Measurements from ENCODE around the gene TTC9B. TPM values are rescaled to one million over a fixed set of nuclear protein-coding genes. Genes with fewer than 3 reads are reported as not detected.

TTC9B gene
- total RNA-seq, 1 donor from 2014 or later: not detected

DNA sequence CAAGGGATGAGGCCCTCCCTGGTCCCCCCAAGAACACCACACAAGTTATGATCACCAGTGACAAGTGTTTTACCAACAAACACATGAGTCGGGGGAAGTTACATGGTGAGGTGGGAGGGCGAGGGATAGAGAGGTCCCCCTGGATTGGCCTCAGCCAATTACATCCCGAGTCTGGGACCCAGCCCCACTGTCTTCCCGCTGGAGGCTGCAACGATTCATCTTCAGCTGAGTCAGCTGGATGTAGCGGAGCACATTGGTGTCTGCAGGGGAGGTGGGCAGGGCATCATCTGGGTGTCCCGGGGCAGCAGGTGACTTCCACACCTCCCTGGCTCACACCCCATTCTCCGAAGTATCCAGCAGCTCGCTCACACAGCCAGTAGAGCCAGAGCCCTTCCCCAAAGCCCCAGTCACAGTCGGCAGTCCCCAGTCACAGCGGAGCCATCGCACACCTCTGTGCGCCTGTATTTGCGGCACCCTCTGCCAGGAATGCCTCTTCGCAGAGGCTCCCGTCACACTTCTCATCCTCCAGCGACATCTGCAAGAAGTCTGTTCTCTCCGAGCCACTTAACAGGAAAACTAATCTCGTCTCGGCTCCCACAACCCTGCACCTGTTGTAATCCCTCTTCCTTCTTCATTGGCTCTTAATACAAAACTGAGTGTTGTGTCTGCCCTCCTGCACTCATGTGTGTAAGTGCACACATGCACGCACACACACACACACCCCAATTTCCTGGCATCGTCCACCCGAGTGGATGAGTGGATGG, 2.0 kb downstream of the TTC9B start:
- intact Hi-C loops (cut with micrococcal nuclease): no loop called here

DNA sequence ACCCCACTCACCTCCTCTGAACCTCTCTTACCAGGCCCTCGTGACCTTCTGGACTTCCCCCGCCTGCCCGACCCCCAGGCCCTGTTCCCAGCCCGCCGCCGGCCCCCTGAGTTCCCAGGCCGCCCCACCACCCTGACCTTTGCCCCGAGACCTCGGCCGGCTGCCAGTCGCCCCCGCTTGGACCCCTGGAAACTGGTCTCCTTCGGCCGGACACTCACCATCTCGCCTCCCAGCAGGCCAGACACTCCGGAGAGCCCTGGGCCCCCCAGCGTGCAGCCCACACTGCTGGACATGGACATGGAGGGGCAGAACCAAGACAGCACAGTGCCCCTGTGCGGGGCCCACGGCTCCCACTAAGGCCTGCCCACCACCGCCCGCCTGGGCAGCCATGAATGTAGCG, 3.2 kb downstream of the TTC9B start:
- intact Hi-C loops (cut with micrococcal nuclease): no loop called here

DNA sequence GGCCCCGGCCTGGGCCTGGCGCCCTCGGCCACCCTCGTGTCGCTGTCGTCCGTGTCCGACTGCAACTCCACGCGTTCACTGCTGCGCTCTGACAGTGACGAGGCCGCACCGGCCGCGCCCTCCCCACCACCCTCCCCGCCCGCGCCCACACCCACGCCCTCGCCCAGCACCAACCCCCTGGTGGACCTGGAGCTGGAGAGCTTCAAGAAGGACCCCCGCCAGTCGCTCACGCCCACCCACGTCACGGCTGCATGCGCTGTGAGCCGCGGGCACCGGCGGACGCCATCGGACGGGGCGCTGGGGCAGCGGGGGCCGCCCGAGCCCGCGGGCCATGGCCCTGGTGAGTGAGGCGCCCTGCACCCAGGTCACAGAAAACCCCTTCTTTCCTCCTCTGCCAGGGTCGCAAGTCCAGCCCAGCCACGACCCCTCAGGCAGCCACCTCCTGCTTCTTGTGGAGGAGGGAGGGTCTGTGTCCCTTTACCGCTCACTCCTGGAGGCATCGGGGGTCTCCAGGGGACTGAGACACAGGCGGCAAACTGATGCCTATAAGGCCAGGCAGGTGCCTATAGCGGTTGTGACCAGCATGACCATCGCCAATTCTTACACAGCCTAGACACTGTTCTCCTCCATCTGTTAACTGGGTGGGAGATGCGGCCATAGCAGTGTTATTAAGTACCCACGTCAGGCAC, 4.2 kb downstream of the TTC9B start:
- intact Hi-C loops (cut with micrococcal nuclease): no loop called here

DNA sequence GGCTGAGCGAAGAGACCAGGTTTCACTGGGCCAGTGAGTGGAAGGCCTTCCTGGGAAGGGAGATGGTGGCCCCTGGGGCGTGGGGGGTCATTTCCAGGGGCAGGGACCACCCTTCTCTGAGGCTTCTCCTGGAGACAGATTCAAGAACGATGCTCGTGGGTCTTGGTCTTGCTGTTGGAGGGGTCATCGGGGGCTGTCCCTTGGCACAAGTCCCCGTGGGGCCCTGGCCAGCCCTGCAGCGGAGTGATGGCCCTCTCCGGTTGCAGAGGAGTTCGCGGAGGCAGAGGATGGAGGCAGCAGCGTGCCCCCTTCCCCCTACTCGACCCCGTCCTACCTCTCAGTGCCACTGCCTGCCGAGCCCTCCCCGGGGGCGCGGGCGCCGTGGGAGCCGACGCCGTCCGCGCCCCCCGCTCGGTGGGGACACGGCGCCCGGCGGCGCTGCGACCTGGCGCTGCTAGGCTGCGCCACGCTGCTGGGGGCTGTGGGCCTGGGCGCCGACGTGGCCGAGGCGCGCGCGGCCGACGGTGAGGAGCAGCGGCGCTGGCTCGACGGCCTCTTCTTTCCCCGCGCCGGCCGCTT, 4.8 kb downstream of the TTC9B start:
- intact Hi-C loops (cut with micrococcal nuclease): no loop called here

DNA sequence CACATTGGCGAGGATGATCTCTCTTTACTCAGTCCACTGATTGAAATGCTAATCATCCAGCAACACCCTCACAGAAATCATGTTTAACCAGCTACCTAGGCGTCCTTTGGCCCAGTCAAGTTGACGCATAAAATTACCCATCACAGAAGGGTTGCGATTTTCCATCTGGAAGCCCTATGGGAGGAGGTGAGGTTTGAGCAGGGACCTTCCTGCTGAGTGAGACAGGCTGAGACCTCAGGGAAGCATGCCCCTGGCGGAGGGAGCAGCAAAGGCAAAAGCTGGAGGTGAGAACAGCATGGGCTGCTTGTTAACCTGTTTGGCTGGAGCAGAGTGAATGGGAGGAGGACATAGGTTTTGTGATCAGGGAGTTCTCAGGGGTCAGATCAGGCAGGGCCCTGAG, 7.3 kb downstream of the TTC9B start:
- intact Hi-C loops (cut with micrococcal nuclease): no loop called here

DNA sequence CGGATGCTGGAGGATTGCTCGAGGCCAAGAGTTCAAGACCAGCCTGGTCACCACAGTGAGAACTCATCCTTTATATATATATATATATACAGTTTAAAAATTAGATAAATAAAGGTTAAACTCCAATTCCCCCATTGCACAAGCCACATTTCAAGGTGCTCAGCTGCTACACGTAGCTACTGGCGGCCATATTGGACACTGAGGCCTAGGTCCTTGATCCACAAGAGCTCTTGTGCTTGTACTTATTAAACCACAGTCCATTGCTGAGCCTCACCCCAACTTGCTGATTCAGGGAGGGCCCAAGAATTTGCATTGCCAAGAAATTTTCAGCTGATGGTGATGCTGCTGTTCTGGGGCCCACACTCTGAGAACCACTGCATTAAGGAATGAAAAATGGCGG, 9.6 kb downstream of the TTC9B start:
- intact Hi-C loops (cut with micrococcal nuclease): no loop called here

DNA sequence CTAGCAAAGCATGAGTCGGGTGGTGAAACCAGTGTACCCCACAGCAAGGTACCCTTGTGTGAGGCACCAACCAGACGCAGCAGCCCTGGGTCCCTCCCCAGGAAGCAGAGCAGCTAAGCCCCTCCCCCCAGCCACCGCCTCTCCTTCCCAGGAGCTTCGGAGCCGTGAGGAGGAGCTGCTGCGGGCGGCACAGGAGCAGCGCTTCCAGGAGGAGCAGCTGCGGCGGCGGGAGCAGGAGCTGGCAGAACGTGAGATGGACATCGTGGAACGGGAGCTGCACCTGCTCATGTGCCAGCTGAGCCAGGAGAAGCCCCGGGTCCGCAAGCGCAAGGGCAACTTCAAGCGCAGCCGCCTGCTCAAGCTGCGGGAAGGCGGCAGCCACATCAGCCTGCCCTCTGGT, 12.4 kb downstream of the TTC9B start:
- intact Hi-C loops (cut with micrococcal nuclease): no loop called here

DNA sequence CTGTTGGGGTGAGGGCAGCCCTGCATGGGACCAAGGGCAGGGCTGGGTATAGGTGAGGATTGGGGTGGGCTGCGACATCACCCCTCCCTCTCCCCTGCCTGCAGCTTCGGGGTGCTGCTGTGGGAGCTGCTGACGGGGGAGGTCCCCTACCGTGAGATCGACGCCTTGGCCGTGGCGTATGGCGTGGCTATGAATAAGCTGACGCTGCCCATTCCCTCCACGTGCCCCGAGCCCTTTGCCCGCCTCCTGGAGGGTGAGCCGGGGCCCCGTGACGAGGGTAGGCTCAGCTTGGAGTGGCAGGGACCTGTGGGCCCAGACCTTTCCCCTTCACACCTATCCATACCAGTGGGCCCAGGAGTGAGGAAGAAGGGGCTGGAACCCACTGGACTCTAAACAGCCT, 13.8 kb downstream of the TTC9B start:
- intact Hi-C loops (cut with micrococcal nuclease): no loop called here

DNA sequence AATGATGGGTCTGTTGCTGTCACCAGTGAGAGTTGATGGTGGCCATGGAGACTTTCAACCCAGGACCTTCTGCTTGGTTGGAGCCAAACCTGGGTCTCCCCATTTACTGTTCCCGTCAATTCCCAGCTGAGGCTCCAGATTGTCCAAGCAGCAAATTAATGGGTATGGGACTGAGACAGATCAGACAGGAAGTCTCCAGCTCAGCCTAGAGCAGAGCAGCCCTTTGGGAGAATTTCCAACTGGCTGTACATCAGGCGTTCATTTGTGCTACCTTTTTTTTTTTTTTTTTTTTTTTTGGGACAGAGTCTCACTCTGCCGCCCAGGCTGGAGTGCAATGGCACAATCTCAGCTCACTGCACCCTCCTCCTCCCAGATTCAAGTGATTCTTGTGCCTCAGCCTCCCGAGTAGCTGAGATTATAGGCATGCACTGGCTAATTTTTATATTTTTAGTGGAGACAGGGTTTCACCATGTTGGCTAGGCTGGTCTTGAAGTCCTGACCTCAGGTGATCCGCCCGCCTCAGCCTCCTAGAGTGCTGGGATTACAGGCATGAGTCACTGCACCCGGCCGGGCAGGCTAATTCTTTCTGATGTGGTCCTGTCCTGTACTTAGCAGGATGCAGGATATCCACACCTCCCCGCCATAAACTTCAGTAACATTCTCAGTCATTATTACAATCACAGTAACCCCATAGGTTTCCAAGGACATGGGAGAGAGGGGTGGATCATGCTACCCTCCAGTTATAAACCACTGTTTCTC, 17.7 kb downstream of the TTC9B start:
- intact Hi-C loops (cut with micrococcal nuclease): no loop called here

DNA sequence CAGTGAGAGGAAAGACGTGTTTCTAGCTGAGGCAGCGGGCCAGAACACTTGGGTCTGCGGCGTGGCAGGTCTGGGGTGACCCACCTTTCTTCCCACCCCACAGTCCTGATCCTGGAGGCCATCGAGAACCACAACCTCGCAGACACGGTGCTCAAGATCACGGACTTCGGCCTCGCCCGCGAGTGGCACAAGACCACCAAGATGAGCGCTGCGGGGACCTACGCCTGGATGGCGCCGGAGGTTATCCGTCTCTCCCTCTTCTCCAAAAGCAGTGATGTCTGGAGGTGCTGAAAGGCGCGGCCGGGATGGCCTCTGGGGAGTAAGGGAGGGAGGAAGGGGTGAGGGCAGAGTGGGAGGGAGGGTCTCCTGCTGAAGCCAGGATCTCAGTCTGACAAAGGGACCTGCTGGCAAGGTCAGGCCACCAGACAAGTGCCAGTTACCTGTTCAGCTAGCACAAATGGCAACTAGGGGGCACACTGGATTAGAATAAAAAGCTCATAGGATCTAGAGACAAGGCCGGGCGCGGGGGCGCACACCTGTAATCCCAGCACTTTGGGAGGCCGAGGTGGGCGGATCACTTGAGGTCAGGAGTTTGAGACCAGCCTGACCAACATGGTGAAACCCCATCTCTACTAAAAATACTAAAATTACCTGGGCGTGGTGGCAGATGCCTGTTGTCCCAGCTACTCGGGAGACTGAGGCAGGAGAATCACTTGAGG, 19.8 kb downstream of the TTC9B start:
- intact Hi-C loops (cut with micrococcal nuclease): no loop called here

DNA sequence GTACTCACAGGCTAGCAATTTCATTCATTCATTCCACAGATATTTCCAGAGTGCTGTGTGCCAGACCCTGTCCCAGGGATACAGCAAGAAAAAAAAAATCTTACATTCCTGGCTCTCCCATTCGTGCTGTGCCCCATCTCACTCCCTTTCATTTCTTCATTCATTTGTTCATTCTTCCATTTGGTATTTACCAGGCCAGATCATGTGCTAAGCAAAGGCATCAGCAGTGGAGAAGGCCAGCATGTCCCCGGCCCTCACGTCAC, 24.7 kb downstream of the TTC9B start:
- intact Hi-C loops (cut with micrococcal nuclease): loop anchor here (5.0 kb wide), 1 partner anchor 346 kb away; the partner anchor contains the start of gene FBL

DNA sequence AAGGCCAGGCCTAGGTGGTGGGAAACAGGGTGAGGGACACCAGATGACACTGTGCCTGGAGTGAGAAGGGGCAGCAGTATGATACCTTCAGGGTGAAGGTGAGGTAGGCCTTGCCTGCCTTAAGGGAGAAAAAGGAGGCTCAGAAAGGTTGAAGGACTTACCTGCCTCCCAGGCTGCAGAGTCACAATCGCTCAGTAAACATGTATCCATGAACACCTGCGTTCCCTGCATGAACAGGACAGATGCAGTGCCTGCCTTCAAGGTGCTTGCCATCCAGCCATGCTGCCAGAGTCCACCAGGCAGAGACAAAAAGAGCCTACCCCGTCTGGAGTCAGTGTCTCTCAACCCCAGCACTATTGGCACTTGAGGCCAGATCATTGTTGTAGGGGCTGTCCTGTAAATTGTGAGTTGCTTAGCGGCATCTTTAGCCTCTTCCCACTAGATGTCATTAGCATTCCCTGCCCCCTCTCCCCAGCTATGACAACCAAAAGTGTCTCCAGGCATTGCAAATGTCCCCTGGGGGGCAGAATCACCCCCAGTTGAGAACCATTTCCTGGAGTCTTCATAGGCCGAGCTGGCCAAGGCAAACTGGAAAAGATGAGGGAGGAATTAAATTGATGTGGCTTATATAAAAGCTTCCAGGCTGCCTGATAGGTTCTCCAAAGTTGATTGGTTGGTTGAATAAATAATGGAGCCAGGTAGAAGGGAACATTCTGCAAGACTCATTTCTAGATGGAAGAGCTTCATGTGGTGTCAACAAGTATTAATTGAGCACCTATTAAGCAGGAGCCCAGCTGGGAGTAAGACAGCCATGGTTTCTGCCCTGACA, 25.2 kb downstream of the TTC9B start:
- intact Hi-C loops (cut with micrococcal nuclease): loop anchor here (5.0 kb wide), 1 partner anchor 346 kb away; the partner anchor contains the start of gene FBL

DNA sequence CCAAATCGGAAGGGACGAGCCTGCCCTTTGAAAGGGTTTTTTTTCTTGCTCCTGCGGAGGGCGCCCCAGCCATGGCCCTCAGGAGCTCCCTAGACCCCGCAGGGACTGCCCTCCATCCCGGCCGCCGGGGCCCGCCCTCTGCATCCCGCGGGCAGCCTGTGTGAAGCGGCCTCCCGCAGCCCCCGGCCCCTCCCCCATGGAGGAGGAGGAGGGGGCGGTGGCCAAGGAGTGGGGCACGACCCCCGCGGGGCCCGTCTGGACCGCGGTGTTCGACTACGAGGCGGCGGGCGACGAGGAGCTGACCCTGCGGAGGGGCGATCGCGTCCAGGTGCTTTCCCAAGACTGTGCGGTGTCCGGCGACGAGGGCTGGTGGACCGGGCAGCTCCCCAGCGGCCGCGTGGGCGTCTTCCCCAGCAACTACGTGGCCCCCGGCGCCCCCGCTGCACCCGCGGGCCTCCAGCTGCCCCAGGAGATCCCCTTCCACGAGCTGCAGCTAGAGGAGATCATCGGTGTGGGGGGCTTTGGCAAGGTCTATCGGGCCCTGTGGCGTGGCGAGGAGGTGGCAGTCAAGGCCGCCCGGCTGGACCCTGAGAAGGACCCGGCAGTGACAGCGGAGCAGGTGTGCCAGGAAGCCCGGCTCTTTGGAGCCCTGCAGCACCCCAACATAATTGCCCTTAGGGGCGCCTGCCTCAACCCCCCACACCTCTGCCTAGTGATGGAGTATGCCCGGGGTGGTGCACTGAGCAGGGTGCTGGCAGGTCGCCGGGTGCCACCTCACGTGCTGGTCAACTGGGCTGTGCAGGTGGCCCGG, 26.1 kb downstream of the TTC9B start:
- intact Hi-C loops (cut with micrococcal nuclease): loop anchor here (2.0 to 5.0 kb wide), 3 partner anchors 29 to 345 kb away; partner anchors contain the start of genes AKT2 and FBL

DNA sequence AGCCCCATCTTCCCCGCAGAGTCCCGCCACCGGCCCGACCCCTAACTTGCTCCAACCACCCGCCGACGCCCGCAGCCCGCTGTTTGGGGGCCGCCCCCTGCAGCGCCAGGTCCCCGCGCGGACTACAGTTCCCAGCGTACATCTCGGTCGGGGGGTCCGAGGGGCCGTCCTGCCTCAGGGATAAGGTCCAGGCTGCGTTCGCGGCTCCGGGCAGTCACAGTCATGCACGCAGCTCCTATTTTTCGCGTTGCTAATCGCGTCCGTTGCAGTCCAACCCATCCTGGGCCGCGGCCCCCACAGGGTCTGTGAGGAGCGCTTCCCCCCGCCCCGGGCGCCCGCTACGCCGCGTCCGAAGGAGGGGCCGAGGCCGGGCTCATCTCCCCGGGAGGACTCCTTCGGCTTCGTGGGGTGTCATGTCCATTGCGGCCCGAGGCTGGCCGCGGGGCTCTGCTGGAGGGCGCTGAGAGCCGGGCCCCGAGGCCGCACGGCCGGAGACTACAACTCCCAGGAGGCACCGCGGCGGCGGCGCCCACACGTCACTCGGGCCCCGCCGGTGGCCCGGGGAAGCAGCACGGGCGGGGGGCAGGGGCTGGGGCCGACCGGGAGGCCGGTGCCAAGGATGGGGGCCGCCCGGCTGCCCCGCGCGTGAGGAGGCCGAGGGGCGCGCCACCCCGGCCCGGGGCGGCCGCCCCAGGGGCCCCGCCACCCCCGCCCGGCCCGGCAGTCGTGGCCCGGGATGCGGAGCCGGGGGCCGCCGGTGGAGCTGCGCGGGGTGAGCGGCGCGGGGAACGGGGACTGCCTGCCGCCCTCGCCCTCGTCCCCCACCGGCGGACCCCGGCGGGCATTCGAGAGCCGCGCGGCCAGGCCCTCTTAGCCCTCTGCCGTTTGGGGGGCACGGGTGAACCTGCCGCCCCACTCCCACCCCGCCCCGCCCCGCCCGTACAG, 27.0 kb downstream of the TTC9B start, which contains the start of gene MAP3K10:
TSS of gene MAP3K10 (plus strand) at position 536 of the 945 bp plus-strand sequence. CDS start 606 bp downstream, outside the sequence.
- intact Hi-C loops (cut with micrococcal nuclease): loop anchor here (2.0 to 5.0 kb wide), 3 partner anchors 28 to 344 kb away; partner anchors contain the start of genes AKT2 and FBL

DNA sequence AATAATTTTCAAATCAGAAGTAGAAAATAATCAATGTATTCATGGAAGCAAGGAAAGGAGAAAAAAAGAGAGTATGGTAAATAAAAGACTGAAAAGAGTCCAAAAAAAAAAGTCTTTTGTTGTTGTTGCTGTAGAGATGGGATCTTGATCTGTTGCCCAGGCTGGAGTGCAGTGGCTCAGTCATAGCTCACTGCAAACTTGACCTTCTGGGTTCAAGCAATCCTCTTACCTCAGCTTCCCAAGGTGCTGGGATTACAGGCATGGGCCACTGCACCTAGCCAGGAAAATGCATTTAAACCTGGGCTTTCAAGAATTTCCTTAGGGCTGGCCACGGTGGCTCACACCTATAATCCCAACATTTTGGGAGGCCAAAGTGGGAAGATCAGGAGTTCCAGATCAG, 33.9 kb downstream of the TTC9B start:
- intact Hi-C loops (cut with micrococcal nuclease): no loop called here

DNA sequence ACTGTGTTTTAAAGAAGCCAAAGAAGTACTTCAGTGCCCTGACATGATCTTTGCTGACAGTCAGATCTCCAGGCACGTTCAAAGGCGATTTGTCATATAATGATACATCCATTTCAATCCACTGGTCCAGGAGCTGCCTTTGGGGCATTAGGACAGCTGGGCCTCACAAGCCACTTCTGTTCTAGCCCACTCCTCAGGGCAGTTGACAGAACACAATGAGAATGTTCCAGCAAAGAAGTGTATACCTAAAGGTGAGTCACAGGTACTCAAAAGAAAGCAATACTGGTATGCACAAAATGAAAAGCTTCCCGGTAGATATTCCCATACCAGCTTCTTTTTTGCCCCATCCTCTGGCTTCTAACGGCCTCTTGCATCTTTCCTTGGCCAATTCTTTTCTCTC, 39.4 kb downstream of the TTC9B start:
- intact Hi-C loops (cut with micrococcal nuclease): no loop called here

DNA sequence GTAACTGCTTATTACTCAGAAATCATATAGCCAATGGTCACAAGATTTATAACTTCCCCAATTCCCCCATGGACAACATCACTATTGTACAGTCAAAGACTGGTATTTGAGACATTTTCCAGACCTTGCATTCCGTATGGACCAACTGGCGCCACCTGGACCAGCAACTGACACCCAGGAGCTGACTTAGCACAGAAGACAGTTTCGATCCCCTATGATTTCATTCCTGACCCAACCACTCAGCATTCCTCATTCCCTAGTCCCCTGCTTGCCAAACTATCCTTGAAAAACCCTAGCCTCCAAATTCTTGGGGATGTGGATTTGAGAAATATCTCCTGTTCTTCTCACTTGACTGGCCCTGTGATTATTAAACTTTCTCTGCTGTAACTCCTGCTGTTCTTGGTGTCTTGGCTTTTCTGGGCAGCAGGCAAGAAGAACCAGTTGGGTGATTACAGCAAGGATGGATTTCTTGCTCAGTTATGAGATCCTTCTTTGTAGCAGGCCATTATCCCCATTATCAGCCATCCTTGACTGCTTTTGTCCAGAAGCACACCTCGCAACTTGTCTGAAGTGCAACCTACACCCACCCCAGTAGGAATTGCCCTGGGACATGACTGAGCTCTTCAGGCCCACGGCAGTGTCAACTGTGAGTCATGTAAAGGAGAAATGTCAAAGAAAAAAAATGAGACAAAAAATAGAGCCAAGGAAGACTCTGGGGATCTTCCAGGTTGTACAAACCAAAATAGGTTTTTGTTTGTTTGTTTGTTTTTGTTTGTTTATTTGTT, 40.7 kb downstream of the TTC9B start:
- intact Hi-C loops (cut with micrococcal nuclease): no loop called here

All from T-helper 2 cell treated with Interferon-gamma antibody and Interleukin-4, amounts not matched to agents 100 ng/mL and 5 ng/mL, for 36 hours (primary cell).